ENCODE data around the gene NUP62.

The NUP62 gene

DNA sequence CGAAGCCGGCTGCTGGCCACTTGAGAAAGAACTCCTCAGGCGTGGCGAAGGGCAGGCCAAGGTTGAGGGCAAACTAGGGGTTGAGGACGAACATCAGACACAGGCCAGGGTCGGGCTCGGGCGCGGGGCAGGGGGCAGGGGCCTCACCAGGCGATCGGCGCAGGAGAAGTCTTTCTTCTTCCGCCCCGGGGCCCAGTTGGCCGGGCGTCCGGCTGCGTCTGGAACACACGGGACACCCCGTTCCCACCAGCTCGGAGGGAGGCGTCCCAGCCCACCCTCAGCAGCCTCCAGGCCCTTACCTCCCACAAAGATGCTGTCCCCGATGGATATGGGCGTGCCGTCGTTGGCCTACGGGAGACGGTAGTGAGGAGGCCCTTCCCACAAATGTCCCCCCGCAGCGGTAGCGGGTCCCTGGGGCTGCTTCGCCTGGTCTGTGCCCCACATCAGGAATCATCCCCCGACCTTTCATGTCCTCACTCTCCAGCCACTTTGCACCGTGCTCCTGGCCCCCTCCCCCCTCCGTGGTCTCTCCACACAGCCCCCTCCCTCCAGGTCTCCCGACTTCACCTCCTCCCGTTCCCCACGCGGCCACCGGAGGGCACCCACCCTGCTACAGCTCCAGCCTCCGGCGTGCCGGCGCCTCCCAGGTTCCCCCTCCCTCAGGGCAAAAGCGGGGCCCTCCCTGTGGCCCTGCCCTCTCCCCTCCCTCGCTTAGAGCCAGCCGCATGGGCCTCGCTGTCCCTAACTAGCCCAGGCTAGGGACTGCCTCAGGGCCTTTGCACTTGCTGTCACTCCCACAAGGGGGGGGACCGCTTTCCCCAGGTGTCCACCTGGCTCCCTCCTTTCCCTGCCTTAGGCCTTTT is 66.7 kb downstream of the NUP62 start:
- no peak for DNase-seq

DNA sequence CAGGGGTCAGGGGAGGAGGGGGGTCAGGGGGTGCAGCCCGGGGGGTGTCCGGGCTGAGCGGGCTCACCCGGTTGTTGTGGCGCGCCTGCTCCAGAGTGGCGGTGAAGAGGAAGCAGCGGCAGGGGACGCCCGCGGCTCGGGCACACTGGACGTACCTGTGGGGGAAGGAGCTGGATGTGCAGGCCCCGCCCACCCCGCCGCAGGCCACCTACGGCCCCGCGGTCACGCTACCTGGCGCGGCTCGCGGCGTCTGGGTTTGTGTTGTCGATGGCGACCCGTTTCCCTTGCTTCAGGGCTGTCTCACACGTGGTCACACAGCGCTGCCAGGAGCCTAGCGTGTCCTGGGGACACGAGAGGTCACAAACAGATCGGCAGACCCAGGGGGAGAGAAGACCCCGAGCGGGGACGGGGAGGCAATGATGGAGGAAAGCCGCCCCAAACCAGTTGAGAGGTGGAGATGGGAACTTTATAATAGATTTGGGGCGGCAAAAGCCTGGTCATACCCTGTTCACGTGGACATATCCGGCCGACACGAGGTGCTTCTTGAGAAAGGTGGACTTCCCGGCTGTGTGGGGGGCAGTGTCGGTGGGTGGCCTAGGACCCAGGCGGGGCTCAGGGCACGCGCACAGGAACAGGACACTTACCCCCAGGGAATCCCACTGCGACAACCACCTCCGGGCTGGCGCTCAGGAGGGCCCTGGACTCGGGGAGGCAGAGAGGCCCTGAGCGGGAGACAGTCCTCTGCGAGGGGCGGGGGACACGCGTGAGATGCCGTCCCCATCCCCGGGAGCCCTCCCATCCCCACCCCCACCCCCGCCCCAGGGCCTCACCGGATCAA is 67.5 kb downstream of the NUP62 start:
- no peak for DNase-seq

DNA sequence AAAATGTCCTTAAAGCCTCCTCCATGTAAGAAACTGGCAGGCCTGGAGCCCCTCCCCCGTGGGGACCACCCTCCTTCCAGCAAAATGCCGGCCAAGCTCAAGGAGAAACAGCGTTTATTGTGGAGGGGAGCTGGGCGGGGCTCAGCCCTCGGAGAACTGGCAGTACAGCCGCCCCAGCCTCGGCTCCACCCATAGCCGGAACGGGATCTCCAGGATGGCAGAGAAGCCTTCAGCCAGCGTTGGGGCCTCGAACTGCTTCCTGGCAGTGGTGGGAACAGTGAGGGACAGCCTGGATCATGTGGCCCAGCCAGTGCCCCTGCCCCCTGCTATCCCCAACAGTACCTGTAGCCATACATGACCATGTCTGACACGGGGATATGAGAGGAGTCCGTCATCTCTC is 68.2 kb downstream of the NUP62 start:
- peak; percentile 9 for DNase-seq

DNA sequence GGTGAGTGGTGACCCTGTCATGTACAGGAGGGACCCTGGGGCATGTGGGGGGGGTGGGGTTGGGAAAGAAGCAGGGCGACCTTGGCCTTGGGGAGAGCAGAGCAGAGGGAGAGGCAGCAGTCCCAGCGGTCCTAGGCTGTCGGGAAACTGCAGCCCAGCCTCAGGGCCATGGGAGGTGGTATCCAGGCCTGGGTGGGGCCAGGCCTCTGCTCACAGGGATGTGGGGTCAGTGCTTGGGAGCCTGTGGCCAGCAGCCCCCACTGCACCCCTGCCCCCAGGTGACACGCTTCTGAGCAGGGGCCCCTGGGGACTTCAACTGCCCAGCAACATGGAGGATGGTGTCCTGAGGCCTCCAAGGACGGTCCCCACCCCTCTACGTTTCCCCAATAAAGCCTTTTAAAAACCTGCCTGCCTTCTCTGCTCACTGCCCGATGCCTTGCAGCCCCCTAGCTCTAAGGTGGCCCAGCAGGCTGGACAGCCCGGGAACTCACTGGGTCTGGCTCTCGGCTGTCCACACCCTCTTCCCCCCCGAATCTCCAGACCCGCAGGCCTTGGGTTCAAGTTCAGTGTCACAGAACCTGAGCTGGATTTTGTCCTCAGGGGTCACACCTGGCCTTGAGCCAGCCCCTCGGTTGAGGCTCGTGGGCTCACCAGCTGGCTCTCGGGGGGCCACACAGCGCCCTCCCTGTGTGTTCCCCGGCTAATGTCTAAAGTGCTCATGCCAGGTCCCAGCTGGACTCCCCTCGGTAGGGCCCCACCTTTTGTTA is 68.8 kb downstream of the NUP62 start:
- no peak for DNase-seq

DNA sequence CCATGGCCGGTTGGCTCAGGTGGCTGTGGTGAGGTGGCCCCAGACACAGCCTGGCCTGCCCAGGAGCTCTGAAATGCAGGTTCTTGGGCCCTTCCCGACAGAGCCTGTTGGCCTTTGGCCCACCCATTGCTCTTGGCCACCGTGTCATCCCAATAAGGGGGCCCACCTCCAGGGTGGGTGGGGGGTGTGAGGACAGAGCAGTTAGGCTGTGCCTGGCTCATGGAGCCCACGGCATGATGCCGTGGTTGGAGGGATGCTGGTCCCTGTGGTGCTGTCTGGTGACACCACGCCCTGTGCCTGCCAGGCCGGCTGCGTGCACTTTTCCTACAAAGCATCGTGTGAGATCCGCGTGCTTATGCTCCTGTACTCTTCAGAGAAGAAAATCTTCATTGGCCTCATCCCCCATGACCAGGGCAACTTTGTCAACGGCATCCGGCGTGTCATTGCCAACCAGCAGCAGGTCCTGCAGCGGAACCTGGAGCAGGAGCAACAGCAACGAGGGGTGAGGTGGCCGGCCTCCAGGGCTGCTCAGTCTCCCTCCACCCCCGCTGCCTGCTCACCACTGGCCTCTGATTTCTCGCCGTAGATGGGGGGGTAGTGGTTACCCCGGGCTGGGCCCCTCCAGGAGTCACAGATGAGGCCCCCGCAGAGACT is 69.5 kb downstream of the NUP62 start:
- DNase-seq: no peak

DNA sequence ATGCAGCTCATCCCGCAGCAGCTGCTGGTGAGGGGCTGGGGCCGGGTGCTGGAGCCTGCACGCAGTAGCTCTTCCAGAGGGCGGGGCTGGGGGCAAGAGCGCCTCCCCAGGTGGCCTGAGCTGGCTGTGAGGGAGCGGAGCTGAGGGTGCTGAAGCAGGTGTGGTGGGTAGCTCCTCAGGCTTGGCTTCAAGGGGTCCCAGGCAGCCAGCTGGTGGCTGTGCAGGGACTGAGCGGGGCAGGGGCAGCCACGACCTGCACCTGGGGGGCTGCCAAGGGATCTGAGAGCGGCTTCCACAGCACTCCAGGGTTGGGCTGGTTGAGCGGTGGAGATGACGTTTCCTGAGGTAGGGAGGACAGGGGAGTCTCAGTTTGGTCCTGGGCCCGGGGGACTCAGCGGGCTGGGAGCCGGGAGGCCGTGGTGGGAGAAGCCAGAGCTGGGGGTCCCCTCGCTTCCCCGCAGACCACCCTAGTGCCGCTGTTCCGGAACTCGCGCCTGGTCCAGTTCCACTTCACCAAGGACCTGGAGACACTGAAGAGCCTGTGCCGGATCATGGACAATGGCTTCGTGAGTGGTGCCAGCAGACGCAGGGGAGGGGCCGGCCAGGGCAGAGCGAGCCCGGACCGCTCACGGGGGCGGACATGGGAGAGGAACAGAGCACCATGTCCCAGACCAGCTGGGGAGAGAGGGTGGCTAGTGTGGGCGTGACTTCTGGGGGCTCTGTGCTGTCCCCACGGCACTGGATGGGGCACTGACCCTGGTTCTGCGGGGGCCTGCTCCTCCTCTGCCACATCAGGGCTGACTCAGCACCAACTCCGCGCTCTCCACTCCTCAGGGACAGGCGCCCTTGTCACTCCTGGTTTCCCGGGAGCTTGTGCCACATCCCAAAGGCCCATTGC is 71.0 kb downstream of the NUP62 start:
- DNase-seq: no peak

DNA sequence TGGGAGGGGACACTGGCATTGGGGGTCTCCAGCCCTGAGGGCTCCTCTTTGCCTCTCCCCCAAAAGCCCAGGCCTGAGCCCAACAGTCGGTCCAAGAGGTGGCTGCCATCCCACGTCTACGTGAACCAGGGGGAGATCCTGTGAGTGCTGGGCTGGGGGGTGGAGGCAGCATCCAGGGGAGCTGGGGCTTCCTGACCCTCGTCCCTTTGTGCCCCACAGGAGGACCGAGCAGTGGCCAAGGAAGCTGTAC is 71.5 kb downstream of the NUP62 start:
- DNase-seq: no peak

DNA sequence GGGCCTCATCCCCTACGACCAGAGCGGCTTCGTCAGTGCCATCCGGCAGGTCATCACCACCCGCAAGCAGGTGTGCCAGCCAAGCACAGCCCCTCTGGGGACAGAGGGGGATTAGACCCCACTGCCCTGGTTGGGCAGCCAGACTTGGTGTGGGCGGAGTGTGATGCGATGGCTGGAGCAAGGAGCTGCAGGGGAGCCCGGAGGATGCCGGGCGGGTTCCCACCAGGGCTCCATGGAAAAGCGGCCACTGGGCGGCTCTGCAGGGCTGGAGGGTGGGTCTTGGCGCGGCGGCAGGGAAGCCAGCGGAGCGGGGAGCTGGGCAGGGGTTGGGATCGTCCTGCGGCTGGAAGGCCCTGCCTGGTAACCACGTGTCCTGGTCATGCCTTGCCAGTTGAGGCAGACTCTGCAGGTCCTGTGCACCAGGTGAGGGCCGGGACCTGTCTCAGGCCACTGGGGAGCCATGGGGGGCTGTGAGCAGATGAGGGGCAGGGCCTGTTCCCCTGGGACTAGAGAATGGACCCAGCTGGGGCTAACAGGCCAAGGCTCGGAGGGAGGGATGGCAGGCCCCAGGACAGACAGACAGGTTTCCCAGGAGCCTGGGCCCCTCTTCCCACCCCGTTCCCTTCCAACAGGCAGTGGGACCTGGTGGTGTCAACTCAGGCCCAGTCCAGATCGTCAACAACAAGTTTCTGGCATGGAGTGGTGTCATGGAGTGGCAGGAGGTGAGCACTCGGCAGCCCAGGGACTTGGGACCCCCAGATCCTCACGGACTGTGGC is 72.1 kb downstream of the NUP62 start:
- DNase-seq: no peak
